Kidney (tissue), 14 donors: ENCODE measurements around the gene CFAP70. TPM values are rescaled to one million over a fixed set of nuclear protein-coding genes. Genes with fewer than 3 reads are reported as not detected.
"Not testable (repeated sequence)": the region's sequence is repeated elsewhere in the genome, so short reads cannot be mapped to it uniquely, and the experiment has no call there.

Experiments
- DNase-seq, 5 donors: peaks; one replicate each; pipeline ENCODE4 v3.0.0-alpha.2; 2013 to 2020
- FAIRE-seq: peaks from 2 replicates; lab custom pipeline; 2012; peaks lifted over from hg19 to GRCh38; lab: Jason Lieb, UNC
- H3K27ac ChIP-seq, 2 donors: one replicate each; pipeline ENCODE4 v1.7.0; 2013; ENCODE audit warnings: low read depth in 2 of 2, low read length in 2 of 2, inconsistent platforms in 1 of 2
- H3K27me3 ChIP-seq: one replicate; pipeline ENCODE4 v1.7.1; 2013; ENCODE audit warnings: low read length, inconsistent platforms; ENCODE audit not compliant: control insufficient read depth, insufficient read depth
- H3K36me3 ChIP-seq, 3 donors: one replicate each; pipeline versions ENCODE4 v1.7.0 to v1.7.1; 2013; ENCODE audit warnings: low read length in 3 of 3, control low read depth in 1 of 3, inconsistent platforms in 1 of 3; ENCODE audit not compliant: insufficient read depth in 3 of 3, control insufficient read depth in 2 of 3
- H3K4me1 ChIP-seq, 3 donors: one replicate each; pipeline versions ENCODE4 v1.7.0 to v1.7.1; 2013; ENCODE audit warnings: low read length in 3 of 3, inconsistent platforms in 1 of 3, low read depth in 1 of 3; ENCODE audit not compliant: control insufficient read depth in 2 of 3, insufficient read depth in 2 of 3
- H3K4me3 ChIP-seq, 3 donors: one replicate each; pipeline versions ENCODE4 v1.7.0 to v1.8.1; 2013; ENCODE audit warnings: low read length in 3 of 3, control low read depth in 1 of 3, inconsistent platforms in 1 of 3
- H3K9ac ChIP-seq, 3 donors: one replicate each; pipeline versions ENCODE4 v1.7.0 to v1.7.1; 2013; ENCODE audit warnings: low read length in 3 of 3, control low read depth in 1 of 3, inconsistent platforms in 1 of 3
- H3K9me3 ChIP-seq, 3 donors: one replicate each; pipeline versions ENCODE4 v1.7.0 to v1.7.1; 2013; ENCODE audit warnings: low read length in 3 of 3, control low read depth in 1 of 3, inconsistent platforms in 1 of 3; ENCODE audit not compliant: control insufficient read depth in 2 of 3, insufficient read depth in 1 of 3
- CTCF ChIP-seq: IDR thresholded peaks from 3 replicates; pipeline ENCODE4 v1.5.1; 2012; ENCODE audit warnings: mild to moderate bottlenecking, moderate library complexity, borderline replicate concordance; ENCODE audit not compliant: insufficient read depth; ENCODE audit errors: extremely low read depth
- intact Hi-C: fragments of 100-400 bp; cut with DNase I; formaldehyde crosslinking; loops from one replicate; pipeline ENCODE4 v1.11.1; 2022
- polyA plus RNA-seq: library from polyadenylated mRNA; stranded (reverse); fragments of 350-450 nt; fragmentation: Illumina TruSeq; extraction: RNeasy Lipid Tissue Mini Kit (QIAGEN cat#74804); gene quantifications from one replicate; pipeline ENCODE4 v1.2.3, GENCODE V29; 2014; ENCODE audit warnings: low read depth, low replicate concordance; ENCODE audit not compliant: insufficient read depth
- total RNA-seq: library from RNA; stranded (reverse); fragmentation: NEBNext Ultra II Directional; extraction: Animal tissue kit (Norgen Biotek cat#: 25700); gene quantifications from one replicate; pipeline ENCODE4 v1.2.1, GENCODE V29; 2021
- donor health status: control.
- donor health status: control.
- donor health status: control.
- donor health status: control.
- donor health status: control.
- donor health status: DM: yes; HTN: yes; CAD: no.
- donor health status: Normal renal cell carcinoma (clear cell type).

CFAP70 gene
- total and polyA plus RNA-seq, 2 donors from 2014 or later: 6.0 to 8.7 TPM

- Histone ChIP-seq H3K4me1 (no peaks in the 10 kb centered on the region), H3K36me3 (peaks cover 2 to 19% (median 17%) of the 10 kb centered on the region in 3 donors), H3K27ac (no peak overlapping the region), H3K27me3 (no peaks in the 10 kb centered on the region), H3K4me3 (no peak overlapping the region), H3K9ac (no peak overlapping the region), H3K9me3 (no peaks in the 10 kb centered on the region)
- FAIRE-seq (no peak), DNase-seq (no peak)
- intact Hi-C loops: no loop called here
- no peak for TF ChIP-seq CTCF
Measured at GRCh38 chr10:73399063-73399462, 40.4 kb upstream of the CFAP70 start.

DNA sequence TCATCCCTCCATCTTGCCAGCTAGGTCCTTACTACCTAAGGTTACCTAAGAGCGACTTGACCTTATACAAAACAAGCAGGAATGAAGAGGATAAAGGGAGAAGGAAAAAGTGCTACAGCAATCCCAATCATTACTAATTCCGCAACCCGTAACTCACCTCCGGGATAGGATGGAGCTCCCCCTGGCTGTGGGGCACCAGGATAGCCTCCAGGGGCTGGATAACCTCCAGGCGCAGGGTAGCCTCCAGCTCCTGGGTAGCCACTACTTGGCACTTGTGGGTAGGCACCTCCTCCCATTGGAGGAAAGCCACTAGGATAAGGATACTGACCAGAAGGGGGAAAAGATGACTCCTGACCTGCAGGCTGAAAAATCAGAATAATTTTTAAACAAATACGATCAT lies 39.4 kb upstream of the CFAP70 start:
- H3K36me3 ChIP-seq: peaks cover 2 to 19% (median 17%) of the 10 kb centered on the region in 3 donors
- no peak for TF ChIP-seq CTCF
- DNase-seq (no peak), FAIRE-seq (no peak)
- intact Hi-C loops: no loop called here
- no peaks in the 10 kb centered on the region for H3K4me1 ChIP-seq
- no peak overlapping the region for H3K27ac ChIP-seq
- no peak overlapping the region for H3K9ac ChIP-seq
- no peaks in the 10 kb centered on the region for H3K9me3 ChIP-seq
- H3K27me3 ChIP-seq: no peaks in the 10 kb centered on the region
- no peak overlapping the region for H3K4me3 ChIP-seq

DNA sequence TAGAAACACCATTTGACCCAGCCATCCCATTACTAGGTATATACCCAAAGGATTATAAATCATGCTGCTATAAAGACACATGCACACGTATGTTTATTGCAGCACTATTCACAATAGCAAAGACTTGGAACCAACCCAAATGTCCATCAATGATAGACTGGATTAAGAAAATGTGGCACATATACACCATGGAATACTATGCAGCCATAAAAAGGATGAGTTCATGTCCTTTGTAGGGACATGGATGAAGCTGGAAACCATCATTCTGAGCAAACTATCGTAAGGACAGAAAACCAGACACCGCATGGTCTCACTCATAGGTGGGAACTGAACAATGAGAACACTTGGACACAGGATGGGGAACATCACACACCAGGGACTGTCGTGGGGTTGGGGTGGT lies 35.7 kb upstream of the CFAP70 start:
- intact Hi-C loops, H3K27me3 ChIP-seq, DNase-seq, H3K4me1 ChIP-seq, H3K9me3 ChIP-seq, H3K27ac ChIP-seq, H3K4me3 ChIP-seq, H3K9ac ChIP-seq, FAIRE-seq: not testable (repeated sequence)
- H3K36me3 ChIP-seq: peaks cover 2 to 20% (median 19%) of the 10 kb centered on the region in 3 donors

DNA sequence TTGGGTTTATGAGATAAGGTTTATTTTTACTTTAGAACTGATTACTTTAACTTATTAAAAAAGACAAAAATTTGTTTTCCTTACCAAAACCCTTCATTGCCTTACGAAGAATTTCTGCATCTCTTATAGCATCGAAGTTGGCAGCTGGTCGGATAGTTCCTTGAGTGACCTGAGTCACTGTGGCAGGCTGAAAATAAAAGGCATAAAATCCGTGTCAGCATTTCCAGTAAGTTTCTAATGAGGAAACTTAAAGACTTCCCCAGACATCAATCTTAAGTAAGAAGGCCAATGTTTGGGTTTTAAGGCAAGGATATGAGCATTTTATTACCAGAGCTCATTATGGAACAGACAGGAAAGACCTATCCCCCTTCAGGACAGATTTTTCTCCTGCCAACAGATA lies 29.6 kb upstream of the CFAP70 start:
- H3K9ac ChIP-seq: no peak overlapping the region
- no peaks in the 10 kb centered on the region for H3K4me1 ChIP-seq
- no peaks in the 10 kb centered on the region for H3K27me3 ChIP-seq
- no peaks in the 10 kb centered on the region for H3K9me3 ChIP-seq
- H3K27ac ChIP-seq: no peak overlapping the region
- FAIRE-seq (no peak), DNase-seq (no peak)
- intact Hi-C loops: no loop called here
- no peak for TF ChIP-seq CTCF
- H3K4me3 ChIP-seq: no peak overlapping the region
- peaks cover 0 to 34% (median 23%) of the 10 kb centered on the region in 3 donors for H3K36me3 ChIP-seq
